ENCODE data around the gene VENTX.

VENTX gene

DNA sequence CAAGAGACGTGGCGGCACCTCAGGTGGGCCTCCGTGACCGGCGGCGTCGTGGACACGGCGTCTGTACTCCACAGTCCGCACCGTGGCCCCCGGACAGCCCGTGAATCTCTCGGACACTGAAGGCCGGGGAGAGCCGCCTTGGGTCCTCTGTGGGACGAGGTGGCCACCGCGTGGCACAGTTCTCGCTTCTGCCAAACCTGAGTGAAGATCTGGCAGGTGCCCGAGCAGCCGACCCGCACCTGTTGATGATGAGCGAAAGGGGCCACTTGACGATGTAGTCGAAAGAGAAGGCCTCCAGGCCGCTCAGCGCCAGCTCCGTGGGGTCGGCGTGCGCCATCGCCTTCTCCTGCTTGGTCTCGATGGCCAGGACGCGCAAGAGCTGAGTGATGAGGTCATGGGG is 47.6 kb downstream of the VENTX start:
- no peak for DNase-seq (ENCODE audit: low read depth, low spot score)

GRCh38 chr10:133286366-133286765 is 48.7 kb downstream of the VENTX start:
- DNase-seq (ENCODE audit: low read depth, low spot score), result no peak

- no peak for DNase-seq (ENCODE audit: low read depth, low spot score)
Observed at GRCh38 chr10:133287832-133288500, 50.3 kb downstream of the VENTX start.

GRCh38 chr10:133289761-133290160 is 52.1 kb downstream of the VENTX start:
- DNase-seq (ENCODE audit: low read depth, low spot score), result no peak
